K562 (cell line): Measurements from ENCODE around the gene WDR18. TPM values are rescaled to one million over a fixed set of nuclear protein-coding genes. Genes with fewer than 3 reads are reported as not detected.

Experiments used
- ATAC-seq: fragments of 200-7000 bp; cut with Tn5 transposase; 3 replicates; pipeline ENCODE4 v1.9.1; 2020; ENCODE audit warnings: moderate library complexity
- BruUV-seq: library from RNA; stranded (reverse); fragments of 400-500 nt; replicated peaks from 2 replicates; lab custom pipeline; 2021; lab: Mats Ljungman, UMichigan
- CTCF ChIA-PET: fragments of 300-600 bp; formaldehyde crosslinking; extraction: SDS; loops from one replicate; lab custom pipeline; 2021; ENCODE audit warnings: low intra/inter-chr PET ratio; lab: Yijun Ruan, JAX
- POLR2A ChIA-PET: fragments of 300-600, 350-650 bp; sonication (Branson Sonifier 250); formaldehyde crosslinking; extraction: SDS; loops from one replicate; lab custom pipeline; 2021; ENCODE audit warnings: antibody characterized with exemption, inconsistent platforms; lab: Yijun Ruan, JAX
- DNase-seq, 4 experiments: peaks; one replicate each; pipeline versions ENCODE4 v3.0.0 to v3.0.0-alpha.2; 2011 to 2018; ENCODE audit warnings: low spot score in 3 of 4, mixed read lengths in 3 of 4; ENCODE audit errors: extremely low read depth in 1 of 4
- FAIRE-seq: peaks from 2 replicates; lab custom pipeline; 2011; peaks lifted over from hg19 to GRCh38; lab: Jason Lieb, UNC
- H2AFZ ChIP-seq: 2 replicates; pipeline ENCODE4 v1.6.0; 2011; ENCODE audit warnings: low read depth, low read length, control low read depth, inconsistent platforms
- H3K27ac ChIP-seq: fragments of 200-600 bp; 3 replicates; pipeline ENCODE4 v1.8.0; 2011; ENCODE audit warnings: low read depth, mild to moderate bottlenecking, control low read depth, inconsistent platforms, low read length, moderate library complexity, mixed read lengths; ENCODE audit errors: extremely low read depth
- H3K27me3 ChIP-seq, 2 experiments: fragments of 300-600 bp in 1 of 2; 2 replicates in 1 of 2; 3 replicates in 1 of 2; pipeline versions ENCODE4 v1.6.0 to v1.8.0; 2011; ENCODE audit warnings: inconsistent platforms in 2 of 2, low read length in 2 of 2, mild to moderate bottlenecking in 1 of 2, mixed read lengths in 1 of 2, moderate library complexity in 1 of 2; ENCODE audit not compliant: control insufficient read depth in 2 of 2, insufficient read depth in 2 of 2
- H3K36me3 ChIP-seq: fragments of 300-600 bp; 3 replicates; pipeline ENCODE4 v1.8.0; 2011; ENCODE audit warnings: mild to moderate bottlenecking, low read length, inconsistent platforms; ENCODE audit not compliant: control insufficient read depth, insufficient read depth
- H3K4me1 ChIP-seq, 2 experiments: fragments of 200-600 bp in 1 of 2; replicated peaks in 1 of 2; 2 replicates in 1 of 2; 3 replicates in 1 of 2; pipeline versions ENCODE4 v1.5.1 to v1.8.0; 2011; ENCODE audit warnings: inconsistent platforms in 2 of 2, low read length in 2 of 2, mild to moderate bottlenecking in 1 of 2, mixed read lengths in 1 of 2, moderate library complexity in 1 of 2; ENCODE audit not compliant: control insufficient read depth in 2 of 2, insufficient read depth in 2 of 2
- H3K4me2 ChIP-seq: 2 replicates; pipeline ENCODE4 v1.6.1; 2011; ENCODE audit warnings: low read length, control low read depth, inconsistent platforms, mixed read lengths; ENCODE audit not compliant: insufficient read depth
- H3K4me3 ChIP-seq: fragments of 200-600 bp; sonication (generic), shearing (Covaris generic); 2 replicates; pipeline ENCODE4 v1.5.1; 2016; ENCODE audit warnings: control low read depth, inconsistent platforms
- H3K79me2 ChIP-seq: fragments of 200-600 bp; 3 replicates; pipeline ENCODE4 v1.8.0; 2011; ENCODE audit warnings: low read length, inconsistent platforms; ENCODE audit not compliant: control insufficient read depth, insufficient read depth
- H3K9ac ChIP-seq, 2 experiments: 2 replicates each; pipeline versions ENCODE4 v1.6.0 to v1.6.1; 2011; ENCODE audit warnings: low read depth in 2 of 2, low read length in 2 of 2, control low read depth in 1 of 2, inconsistent platforms in 1 of 2, mild to moderate bottlenecking in 1 of 2, mixed read lengths in 1 of 2; ENCODE audit not compliant: insufficient read depth in 1 of 2
- H3K9me1 ChIP-seq: one replicate; pipeline ENCODE4 v1.6.0; 2011; ENCODE audit warnings: inconsistent platforms, mild to moderate bottlenecking, low read length, moderate library complexity; ENCODE audit not compliant: control insufficient read depth, insufficient read depth
- H3K9me3 ChIP-seq: replicated peaks from 2 replicates; pipeline ENCODE4 v1.5.1; 2011; ENCODE audit warnings: low read depth, low read length, inconsistent platforms; ENCODE audit not compliant: control insufficient read depth, insufficient read depth
- H4K20me1 ChIP-seq: replicated peaks from 2 replicates; pipeline ENCODE4 v1.6.1; 2011; ENCODE audit warnings: low read length, inconsistent platforms, mixed read lengths; ENCODE audit not compliant: control insufficient read depth, insufficient read depth
- CBX5 ChIP-seq: IDR thresholded peaks from 2 replicates; pipeline ENCODE4 v1.6.1; 2014; ENCODE audit warnings: low read depth, borderline replicate concordance
- HBP1 ChIP-seq: fragments of 450-650 bp; formaldehyde crosslinking; IDR thresholded peaks from 2 replicates; pipeline ENCODE4 v1.4.0; 2022; ENCODE audit warnings: missing genetic modification characterization
- HSF4 ChIP-seq: fragments of 250-450 bp; sonication (Bioruptor Pico); IDR thresholded peaks from 2 replicates; pipeline ENCODE4 v2.1.2; 2022; ENCODE audit warnings: mild to moderate bottlenecking, moderate library complexity, borderline replicate concordance
- MCM7 ChIP-seq, 2 experiments: fragments of 450-650 bp; IDR thresholded peaks; 2 replicates each; pipeline ENCODE4 v1.6.1; 2016 to 2018
- NR1H2 ChIP-seq: sonication (generic); formaldehyde crosslinking; IDR thresholded peaks from 2 replicates; pipeline ENCODE4 v1.4.0; 2020; ENCODE audit warnings: mild to moderate bottlenecking, missing genetic modification reagents
- POLR2G ChIP-seq: fragments of 200-400 bp; formaldehyde crosslinking; IDR thresholded peaks from 2 replicates; pipeline ENCODE4 v1.6.1; 2017; ENCODE audit warnings: low read depth, mild to moderate bottlenecking, antibody characterized with exemption, low read length, moderate library complexity
- RBFOX2 ChIP-seq: fragments of 200-400 bp; formaldehyde crosslinking; IDR thresholded peaks from 2 replicates; pipeline ENCODE4 v1.6.1; 2017; ENCODE audit warnings: low read depth, mild to moderate bottlenecking, low read length, moderate library complexity
- RCOR1 ChIP-seq, 2 experiments: IDR thresholded peaks; 2 replicates each; pipeline ENCODE4 v1.6.1; 2012; ENCODE audit warnings: low read depth in 2 of 2, low read length in 2 of 2, borderline replicate concordance in 1 of 2, improper control_type of control experiment in 1 of 2
- RFX7 ChIP-seq: fragments of 250-450 bp; sonication (Bioruptor Pico); IDR thresholded peaks from 2 replicates; pipeline ENCODE4 v1.5.1; 2021; ENCODE audit warnings: mild to moderate bottlenecking
- SREBF2 ChIP-seq: sonication (generic); formaldehyde crosslinking; IDR thresholded peaks from 2 replicates; pipeline ENCODE4 v1.4.0; 2020; ENCODE audit warnings: mild to moderate bottlenecking, missing genetic modification reagents
- TFAP4 ChIP-seq: sonication (generic); formaldehyde crosslinking; IDR thresholded peaks from 2 replicates; pipeline ENCODE4 v1.8.0; 2022; ENCODE audit warnings: missing genetic modification reagents, mild to moderate bottlenecking, moderate library complexity, borderline replicate concordance
- THAP12 ChIP-seq: fragments of 250-450 bp; sonication (Bioruptor Pico); IDR thresholded peaks from 2 replicates; pipeline ENCODE4 v1.9.0; 2021; ENCODE audit warnings: mild to moderate bottlenecking, inconsistent platforms
- ZKSCAN8 ChIP-seq: fragments of 200-800 bp; sonication (Bioruptor generic); IDR thresholded peaks from 2 replicates; pipeline ENCODE4 v1.6.1; 2016; ENCODE audit warnings: missing genetic modification characterization, missing compliant biosample characterization
- ZNF12 ChIP-seq: sonication (generic); formaldehyde crosslinking; IDR thresholded peaks from 2 replicates; pipeline ENCODE4 v1.4.0; 2020; ENCODE audit warnings: mild to moderate bottlenecking, missing genetic modification reagents
- ZNF316 ChIP-seq: fragments of 450-650 bp; IDR thresholded peaks from 2 replicates; pipeline ENCODE4 v1.6.1; 2016
- WGBS: fragments of 100-300 bp; shearing (Covaris generic); methylation state at CpG from one replicate; pipeline ENCODE4 v1.1.6; 2016; ENCODE audit warnings: low coverage, mixed read lengths; ENCODE audit not compliant: insufficient coverage; ENCODE audit errors: missing lambda C conversion rate; 5-methylcytosine and 5-hydroxymethylcytosine counted together
- in situ Hi-C: fragments of 300-500 bp; cut with MboI; formaldehyde crosslinking; loops from 4 replicates; pipeline ENCODE4 v1.15.0; 2018; ENCODE audit warnings: inconsistent platforms, mixed read lengths
- intact Hi-C: fragments of 100-400 bp; cut with micrococcal nuclease; formaldehyde crosslinking; loops from 2 replicates; pipeline ENCODE4 v1.14.2; 2022
- polyA plus RNA-seq, 8 experiments: library from polyadenylated mRNA; depleted of rRNA in 4 of 8; stranded (reverse) in 5 of 8; unstranded in 3 of 8; fragments of >200 nt; fragmentation: Nextera tagmentation in 2 of 8; fragmentation: Illumina TruSeq in 1 of 8; extraction: Ambion mirVana in 2 of 8; extraction: Trizol in 1 of 8; gene quantifications; 2 replicates each; pipeline versions ENCODE4 v1.2.1 to v1.2.3, GENCODE V29; 2011 to 2014; ENCODE audit warnings: inconsistent platforms in 1 of 8, missing spikeins in 1 of 8
- total RNA-seq, 7 experiments: library from RNA; depleted of rRNA in 6 of 7; stranded (reverse); fragments of >200 nt in 6 of 7; fragmentation: Illumina TruSeq in 2 of 7; extraction: Trizol in 2 of 7; gene quantifications; 2 replicates each; pipeline versions ENCODE4 v1.2.1 to v1.2.3, GENCODE V29; 2011 to 2021; ENCODE audit warnings: low replicate concordance in 1 of 7
- TF ChIP-seq, protein P1 (sequence below): sonication (generic); formaldehyde crosslinking; IDR thresholded peaks from 2 replicates; pipeline ENCODE4 v1.8.0; 2022; ENCODE audit warnings: mild to moderate bottlenecking, low read depth, missing genetic modification reagents

Gene WDR18
- total and polyA plus RNA-seq, 9 of the 15 experiments (the other 6 are each of a cell fraction or from before 2014, with no cell fraction given): 0.65 to 181 (median 30.1) TPM

- Histone ChIP-seq H3K9me1 (no peaks in the 10 kb centered on the region), H3K27me3 (no peaks in the 10 kb centered on the region), H3K4me3 (no peak overlapping the region), H3K9ac (peak overlapping the region in 1 of 2 experiments; percentile 82; a peak in 2 of 4 replicates), H3K27ac (peak overlapping the region; percentile 9), H4K20me1 (no peaks in the 10 kb centered on the region), H2AFZ (no peak overlapping the region), H3K4me1 (peaks cover 38 to 67% of the 10 kb centered on the region in 2 experiments), H3K9me3 (peaks cover 12% of the 10 kb centered on the region), H3K36me3 (peaks cover 73% of the 10 kb centered on the region; the same call in 2 of the 3 replicates), H3K4me2 (no peak overlapping the region), H3K79me2 (peaks cover 40% of the 10 kb centered on the region)
- DNase-seq (no peak), FAIRE-seq (no peak), ATAC-seq (no peak)
- 65% methylated on average over 28 of the region's 31 CpGs for WGBS
- intact Hi-C loops (no loop called here), in situ Hi-C loops (no loop called here)
- ChIA-PET POLR2A (interaction anchor here (0.6 to 1.3 kb wide), 4 partner anchors 8 to 68 kb away, joined by 3 to 6 read pairs (median 4); no protein-coding TSS in a partner anchor), CTCF (no interaction called here)
- no TSS peak for BruUV-seq
- no peak for TF ChIP-seq RFX7 (CRISPR knock-in tag)
- peak; percentile 72; the same call in 1 of the 2 replicates for TF ChIP-seq NR1H2
- TF ChIP-seq HBP1 (CRISPR knock-in tag): no peak
- TF ChIP-seq SREBF2 (CRISPR knock-in tag): 0 out of 2 replicates have a peak, but pooled peaks have one; percentile 27
- TF ChIP-seq CBX5: no peak
- no peak for TF ChIP-seq ZKSCAN8 (CRISPR knock-in tag)
- peak; percentile 51 for TF ChIP-seq POLR2G
- TF ChIP-seq MCM7 (IDR thresholded peaks at IDR 0.05): no peak
- TF ChIP-seq TFAP4 (CRISPR knock-in tag): no peak
- TF ChIP-seq THAP12 (CRISPR knock-in tag): no peak
- TF ChIP-seq ZNF316: no peak
- no peak for TF ChIP-seq RCOR1 (IDR thresholded peaks at IDR 0.05; ENCODE audit: borderline replicate concordance in 1 of 2, low read depth in 2 of 2, low read length in 2 of 2)
- TF ChIP-seq RBFOX2: peak; percentile 30; the same call in 1 of the 2 replicates
- peak; percentile 52; the same call in 1 of the 2 replicates for TF ChIP-seq ZNF12
- TF ChIP-seq HSF4: no peak
- TF ChIP-seq, protein P1, sequence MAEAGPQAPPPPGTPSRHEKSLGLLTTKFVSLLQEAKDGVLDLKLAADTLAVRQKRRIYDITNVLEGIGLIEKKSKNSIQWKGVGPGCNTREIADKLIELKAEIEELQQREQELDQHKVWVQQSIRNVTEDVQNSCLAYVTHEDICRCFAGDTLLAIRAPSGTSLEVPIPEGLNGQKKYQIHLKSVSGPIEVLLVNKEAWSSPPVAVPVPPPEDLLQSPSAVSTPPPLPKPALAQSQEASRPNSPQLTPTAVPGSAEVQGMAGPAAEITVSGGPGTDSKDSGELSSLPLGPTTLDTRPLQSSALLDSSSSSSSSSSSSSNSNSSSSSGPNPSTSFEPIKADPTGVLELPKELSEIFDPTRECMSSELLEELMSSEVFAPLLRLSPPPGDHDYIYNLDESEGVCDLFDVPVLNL (CRISPR knock-in tag): no peak
Measured at GRCh38 chr19:962683-963400, 21.3 kb upstream of the WDR18 start.
